GM23248 (cell line): Measurements from ENCODE around the gene SCAMP5.

ENCODE experiments used
- EZH2 ChIP-seq: fragments of 200-600 bp; sonication (generic); IDR thresholded peaks from 2 replicates; pipeline ENCODE4 v1.6.1; 2018; ENCODE audit warnings: antibody characterized with exemption, mild to moderate bottlenecking; ENCODE audit not compliant: insufficient read depth, poor library complexity, severe bottlenecking
- EZH2phosphoT487 ChIP-seq: fragments of 200-600 bp; sonication (generic); IDR thresholded peaks from 2 replicates; pipeline ENCODE4 v1.6.1; 2018; ENCODE audit warnings: antibody characterized with exemption, moderate library complexity, mild to moderate bottlenecking, low read depth; ENCODE audit not compliant: insufficient read depth

DNA sequence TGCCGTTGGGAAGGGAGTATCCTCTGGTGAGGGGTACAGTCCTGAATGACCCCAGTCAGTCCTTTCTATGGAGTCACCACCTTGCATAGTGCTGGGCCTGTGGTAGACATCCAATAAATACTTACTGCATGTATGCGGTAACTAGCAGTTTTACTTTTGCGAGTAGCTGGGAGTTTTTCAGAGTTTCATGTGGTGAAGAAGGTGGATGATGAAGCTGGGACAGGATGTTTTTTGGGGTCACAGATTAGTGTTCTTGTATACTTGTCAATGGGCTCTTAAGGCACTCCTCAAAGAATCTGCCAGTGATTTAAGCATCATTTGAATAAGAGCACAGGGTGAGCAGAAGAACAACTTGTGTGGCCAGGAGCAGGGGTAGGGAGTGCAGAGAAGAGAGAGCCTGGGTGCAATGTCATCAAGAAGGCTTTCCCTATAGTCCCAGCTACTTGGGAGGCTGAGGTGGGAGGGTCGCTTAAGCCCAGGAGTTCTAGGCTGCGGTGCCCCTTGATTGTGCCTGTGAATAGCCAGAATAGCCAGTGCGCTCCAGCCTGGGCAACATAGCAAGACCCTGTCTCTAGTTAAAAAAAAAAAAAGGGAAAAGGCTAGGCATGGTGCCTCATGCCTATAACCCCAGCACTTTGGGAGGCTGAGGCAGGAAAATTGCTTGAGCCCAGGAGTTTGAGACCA is 50.1 kb downstream of the SCAMP5 start:
- TF ChIP-seq EZH2phosphoT487 (no peak), EZH2 (no peak)
